GM18873 (cell line): ENCODE results near the gene FUT3.
"Not testable (repeated sequence)": the region's sequence is repeated elsewhere in the genome, so short reads cannot be mapped to it uniquely, and the experiment has no call there.

Experiments
- ATAC-seq: cut with Tn5 transposase; IDR thresholded peaks from one replicate; pipeline ENCODE4 v1.9.1; 2021; ENCODE audit warnings: mild to moderate bottlenecking, moderate library complexity, moderate number of reproducible peaks; ENCODE audit not compliant: unreplicated experiment, low FRiP score

Gene FUT3

GRCh38 chr19:5851302-5851701 is at the start of gene FUT3:
TSS of gene FUT3 (minus strand) at chr19:5851449.
- no peak for ATAC-seq

GRCh38 chr19:5900976-5901375 is 49.7 kb upstream of the FUT3 start:
- ATAC-seq, result no peak

- no peak for ATAC-seq
Observed at GRCh38 chr19:5899728-5900526, 48.7 kb upstream of the FUT3 start.

- ATAC-seq, result no peak
Observed at GRCh38 chr19:5897189-5897969, 46.1 kb upstream of the FUT3 start.

- no peak for ATAC-seq
Observed at GRCh38 chr19:5896365-5897076, 45.3 kb upstream of the FUT3 start.

- no peak for ATAC-seq
Observed at GRCh38 chr19:5895890-5896289, 44.6 kb upstream of the FUT3 start.

GRCh38 chr19:5895409-5895808 is 44.2 kb upstream of the FUT3 start:
- ATAC-seq, result no peak

- ATAC-seq, result no peak
Observed at GRCh38 chr19:5894704-5895349, 43.6 kb upstream of the FUT3 start.

- ATAC-seq, result no peak
Observed at GRCh38 chr19:5893907-5894703, 42.9 kb upstream of the FUT3 start.

GRCh38 chr19:5893296-5893903 is 42.2 kb upstream of the FUT3 start:
- ATAC-seq, result no peak

- no peak for ATAC-seq
Observed at GRCh38 chr19:5892772-5893275, 41.6 kb upstream of the FUT3 start.

GRCh38 chr19:5891938-5892771 is 40.9 kb upstream of the FUT3 start:
- no peak for ATAC-seq

GRCh38 chr19:5891572-5891937 is 40.3 kb upstream of the FUT3 start:
- no peak for ATAC-seq

- ATAC-seq, result no peak
Observed at GRCh38 chr19:5890099-5890498, 38.9 kb upstream of the FUT3 start.

- no peak for ATAC-seq
Observed at GRCh38 chr19:5889288-5889971, 38.2 kb upstream of the FUT3 start.

GRCh38 chr19:5884065-5884811 is 33.0 kb upstream of the FUT3 start:
- ATAC-seq, result not testable (repeated sequence)
